Measurements from ENCODE around the gene CDC42. TPM values are rescaled to one million over a fixed set of nuclear protein-coding genes. Genes with fewer than 3 reads are reported as not detected.
"Not testable (repeated sequence)": the region's sequence is repeated elsewhere in the genome, so short reads cannot be mapped to it uniquely, and the experiment has no call there.

Gene CDC42
- total RNA-seq, 1 donor from 2014 or later = 288 TPM

GRCh38 chr1:22076346-22076745, 23.8 kb downstream of the CDC42 start:
- no peak for DNase-seq

- DNase-seq = no peak
Measured at GRCh38 chr1:22077728-22078127, 25.2 kb downstream of the CDC42 start.

DNA sequence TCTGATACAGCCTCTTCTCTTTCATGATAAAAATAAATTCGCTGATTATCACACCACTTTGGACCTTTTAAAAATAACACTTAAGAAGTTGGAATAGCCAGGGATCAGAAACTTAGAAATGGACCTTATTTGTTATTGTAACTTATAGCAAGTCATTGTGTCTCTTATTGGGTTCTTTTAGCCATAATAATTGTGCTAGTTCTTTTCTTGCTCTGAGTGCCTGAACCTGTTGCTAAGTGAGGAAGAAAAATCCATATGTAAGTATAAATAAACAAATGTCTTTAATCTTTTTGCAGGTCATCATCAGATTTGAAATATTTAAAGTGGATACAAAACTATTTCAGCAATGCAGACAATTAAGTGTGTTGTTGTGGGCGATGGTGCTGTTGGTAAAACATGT, 25.6 kb downstream of the CDC42 start:
- DNase-seq = no peak

GRCh38 chr1:22080191-22080590, 27.7 kb downstream of the CDC42 start:
- DNase-seq = no peak

GRCh38 chr1:22088331-22088730, 35.8 kb downstream of the CDC42 start:
- no peak for DNase-seq

DNA sequence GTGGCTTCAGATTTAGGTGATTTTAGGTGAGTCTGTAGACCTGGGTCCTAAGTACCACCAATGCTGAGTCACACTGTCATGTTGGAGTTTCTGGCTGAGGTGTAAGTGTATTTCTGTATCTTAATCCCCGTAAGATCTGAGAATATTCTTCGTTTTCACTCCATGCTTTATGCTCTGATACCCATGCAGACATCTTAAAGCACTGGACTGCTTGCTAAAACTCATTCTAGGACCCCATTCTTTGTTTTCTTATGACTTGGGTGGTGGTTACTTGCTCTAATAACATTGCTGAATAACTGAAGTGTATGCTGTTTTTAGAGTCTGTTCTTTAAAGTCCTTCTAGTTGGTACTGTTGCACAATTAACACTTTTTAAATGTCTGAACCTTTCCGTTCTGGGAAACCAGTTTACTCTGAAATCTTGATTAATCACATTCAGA, 36.6 kb downstream of the CDC42 start:
- DNase-seq = no peak

- no peak for DNase-seq
Measured at GRCh38 chr1:22089787-22090186, 37.3 kb downstream of the CDC42 start.

DNA sequence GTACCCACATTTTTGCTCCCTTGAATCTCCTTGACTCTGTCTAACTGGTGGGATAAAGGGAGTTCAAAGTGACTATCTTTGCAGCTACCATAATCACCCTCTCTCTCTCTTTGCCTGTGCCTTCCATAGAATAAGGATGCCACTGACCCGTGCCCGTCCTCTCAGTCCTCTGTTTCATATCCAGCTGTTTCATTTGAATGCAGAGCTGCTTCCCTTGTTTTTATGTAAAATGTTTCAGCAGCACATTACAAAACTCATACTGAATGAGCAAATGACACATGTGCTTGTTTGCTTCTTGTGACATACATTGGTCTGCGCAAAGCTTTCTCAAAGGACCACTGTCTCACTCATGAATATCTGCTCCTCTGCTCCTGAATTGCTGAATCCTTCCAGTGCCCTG, 38.4 kb downstream of the CDC42 start:
- DNase-seq = no peak

DNA sequence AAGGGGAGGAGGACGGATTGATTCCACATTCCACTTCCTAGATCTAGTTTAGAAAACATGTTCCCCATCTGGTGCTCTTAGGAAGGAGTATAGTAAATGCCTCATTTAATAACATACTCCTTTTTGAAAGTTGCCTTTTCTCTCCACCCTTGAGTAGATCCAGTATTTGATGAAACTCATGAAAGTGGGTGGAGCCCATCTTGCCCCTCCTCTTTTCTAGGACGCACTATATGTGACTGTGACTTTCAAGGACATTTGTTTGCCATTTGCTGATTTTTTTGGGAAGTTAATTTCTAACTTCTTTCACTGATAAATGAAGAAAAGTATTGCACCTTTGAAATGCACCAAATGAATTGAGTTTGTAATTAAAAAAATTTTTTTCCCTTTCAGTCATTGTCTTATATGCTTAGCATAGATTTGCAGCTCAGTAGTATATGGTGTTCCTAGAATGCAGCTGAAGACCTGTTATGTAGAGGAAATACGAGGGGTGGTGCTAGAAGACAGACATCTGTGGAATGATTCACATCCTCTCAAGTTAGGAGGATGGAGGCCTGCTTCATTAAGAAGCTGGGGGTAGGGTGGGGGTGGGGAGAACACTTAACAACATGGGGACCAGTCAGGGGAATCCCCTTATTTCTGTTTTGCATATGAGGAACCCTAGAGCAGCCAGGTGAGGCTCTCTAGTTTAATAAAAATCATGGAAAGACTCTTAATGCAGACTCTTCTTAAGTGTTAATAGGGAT, 39.7 kb downstream of the CDC42 start:
- DNase-seq = not testable (repeated sequence)

DNA sequence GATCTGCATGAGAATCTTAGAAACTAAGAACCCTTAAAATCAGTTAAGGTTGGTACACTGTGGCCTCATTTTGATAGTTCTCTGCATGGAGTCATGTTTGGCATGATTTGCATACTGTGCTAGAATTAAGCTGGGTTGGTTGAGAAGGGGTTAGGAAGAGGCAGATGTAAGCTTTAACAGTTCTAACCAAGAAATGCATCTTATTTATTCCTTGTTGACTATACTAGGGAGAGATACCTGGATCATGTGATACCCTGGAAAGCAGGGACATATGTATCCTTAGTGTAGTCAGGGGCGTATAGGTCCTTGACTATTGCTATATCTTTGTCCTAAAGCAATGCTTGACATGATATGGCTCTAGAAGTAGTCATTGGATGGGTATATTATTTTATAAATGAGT, 41.0 kb downstream of the CDC42 start:
- DNase-seq = no peak

GRCh38 chr1:22096036-22096435, 43.5 kb downstream of the CDC42 start:
- DNase-seq = no peak

DNA sequence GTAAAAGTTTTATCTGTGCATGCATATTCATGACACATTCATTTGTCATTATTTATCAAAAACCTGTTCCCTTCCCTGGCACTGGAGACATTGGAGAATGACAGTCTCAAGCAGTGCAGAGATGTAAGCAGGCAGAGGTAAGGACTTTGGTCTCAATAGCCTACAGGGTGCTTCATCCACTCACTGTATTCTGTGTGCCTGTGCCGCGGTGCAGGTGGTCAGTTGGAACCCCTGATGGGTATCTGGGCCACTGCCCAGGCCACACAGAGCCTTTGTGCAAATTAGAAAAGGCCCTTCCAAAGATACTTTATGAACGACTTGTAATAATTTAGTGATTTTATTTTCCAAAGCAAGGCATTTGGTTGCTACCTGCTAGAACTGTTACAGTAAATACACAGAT, 44.0 kb downstream of the CDC42 start:
- no peak for DNase-seq

- DNase-seq = no peak
Measured at GRCh38 chr1:22098752-22099151, 46.2 kb downstream of the CDC42 start.

GRCh38 chr1:22100168-22100567, 47.7 kb downstream of the CDC42 start:
- DNase-seq = no peak

- no peak for DNase-seq
Measured at GRCh38 chr1:22101199-22101598, 48.7 kb downstream of the CDC42 start.

DNA sequence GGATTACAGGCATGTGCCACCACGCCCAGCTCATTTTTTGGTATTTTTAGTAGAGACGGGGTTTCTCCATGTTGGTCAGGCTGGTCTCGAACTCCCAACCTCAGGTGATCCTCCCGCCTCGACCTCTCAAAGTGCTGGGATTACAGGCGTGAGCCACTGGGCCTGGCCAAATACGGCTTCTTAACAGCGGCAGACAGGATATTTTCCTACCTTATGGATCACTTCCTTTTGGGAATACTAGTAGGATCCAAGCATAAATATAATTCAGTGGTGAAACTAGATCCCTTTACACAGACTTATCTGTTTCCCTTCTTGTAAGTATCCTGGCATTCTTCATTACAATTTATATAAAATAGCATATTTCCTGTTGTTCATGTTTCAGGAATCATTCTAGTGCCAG, 49.5 kb downstream of the CDC42 start:
- no peak for DNase-seq

DNA sequence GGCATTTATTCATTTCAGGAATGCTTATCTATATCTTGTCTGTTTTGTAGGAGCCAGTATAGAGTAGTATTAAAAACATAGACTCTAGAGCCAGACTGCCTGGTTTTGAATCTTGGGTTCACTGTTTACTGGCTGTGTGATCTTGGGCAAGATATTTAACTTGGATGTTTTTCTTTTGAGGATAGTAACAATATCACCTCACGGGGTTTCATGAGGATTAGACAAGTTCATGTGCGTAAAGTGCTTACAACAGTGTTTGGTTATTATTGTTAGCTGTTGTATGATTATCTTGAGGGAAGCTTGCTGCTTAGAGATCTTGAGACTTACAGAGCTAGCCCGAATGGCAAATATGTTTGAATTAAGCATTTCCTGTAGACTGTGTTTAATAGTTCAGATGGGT, 50.2 kb downstream of the CDC42 start:
- DNase-seq = no peak

DNA sequence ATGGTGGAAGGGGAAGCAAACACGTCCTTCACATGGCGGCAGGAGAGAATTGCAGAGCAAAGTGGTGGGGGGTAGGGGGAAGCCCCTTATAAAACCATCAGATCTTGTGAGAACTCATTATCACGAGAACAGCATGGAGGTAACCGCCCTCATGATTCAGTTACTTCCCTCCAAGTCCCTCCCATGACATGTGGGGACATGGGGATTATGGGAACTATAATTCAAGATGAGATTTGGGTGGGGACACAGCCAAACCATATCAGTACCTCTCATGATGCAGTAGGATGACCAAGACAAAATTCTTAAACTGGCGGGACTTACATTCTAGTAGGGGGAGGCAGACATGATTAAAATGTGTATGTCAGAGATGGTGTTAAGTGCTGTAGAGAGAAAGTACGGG, 51.6 kb downstream of the CDC42 start:
- no peak for DNase-seq

GRCh38 chr1:22104865-22105437, 52.4 kb downstream of the CDC42 start:
- no peak for DNase-seq

GRCh38 chr1:22105611-22106207, 53.2 kb downstream of the CDC42 start:
- DNase-seq = peak; percentile 79

- DNase-seq = no peak
Measured at GRCh38 chr1:22107126-22107525, 54.6 kb downstream of the CDC42 start.

GRCh38 chr1:22108339-22109105, 56.0 kb downstream of the CDC42 start:
- no peak for DNase-seq

DNA sequence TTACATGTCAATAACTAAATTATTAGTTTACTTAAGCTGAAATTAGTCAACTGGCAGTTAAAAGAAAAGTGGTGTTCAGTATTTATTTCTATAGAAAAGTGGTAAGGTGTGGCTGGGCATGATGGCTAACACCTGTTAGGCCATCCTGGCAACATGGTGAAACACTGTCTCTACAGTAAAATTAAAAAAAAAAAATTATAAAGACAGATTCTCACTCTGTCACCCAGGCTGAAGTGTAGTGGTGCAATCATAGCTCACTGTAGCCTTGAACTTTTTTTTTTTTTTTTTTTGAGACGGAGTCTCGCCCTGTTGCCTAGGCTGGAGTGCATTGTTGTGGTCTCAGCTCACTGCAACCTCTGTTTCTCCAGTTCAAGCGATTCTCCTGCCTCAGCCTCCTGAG, 57.5 kb downstream of the CDC42 start:
- no peak for DNase-seq

All from tongue (tissue), 2 donors.